GM18526 (cell line): ENCODE results near the gene AQP2.

Experiments
- POLR2A ChIP-seq: IDR thresholded peaks from 3 replicates; pipeline ENCODE4 v1.6.1; 2011; ENCODE audit not compliant: insufficient read length; ENCODE audit errors: extremely low read depth

AQP2 gene

GRCh38 chr12:49955899-49956662, 5.5 kb downstream of the AQP2 start:
- no peak for TF ChIP-seq POLR2A

- no peak for TF ChIP-seq POLR2A
Observed at GRCh38 chr12:49956663-49957569, 6.4 kb downstream of the AQP2 start.

GRCh38 chr12:49957570-49957967, 7.0 kb downstream of the AQP2 start:
- TF ChIP-seq POLR2A, result no peak

GRCh38 chr12:49959685-49960473, 9.3 kb downstream of the AQP2 start:
- no peak for TF ChIP-seq POLR2A

- TF ChIP-seq POLR2A, result no peak
Observed at GRCh38 chr12:49960474-49961110, 10.1 kb downstream of the AQP2 start.

- TF ChIP-seq POLR2A, result no peak
Observed at GRCh38 chr12:49961111-49961922, 10.8 kb downstream of the AQP2 start, which contains the start of gene AQP5. AQP5 (plus strand) TSS chr12:49961872; CDS start chr12:49962018, 146 bp downstream.

DNA sequence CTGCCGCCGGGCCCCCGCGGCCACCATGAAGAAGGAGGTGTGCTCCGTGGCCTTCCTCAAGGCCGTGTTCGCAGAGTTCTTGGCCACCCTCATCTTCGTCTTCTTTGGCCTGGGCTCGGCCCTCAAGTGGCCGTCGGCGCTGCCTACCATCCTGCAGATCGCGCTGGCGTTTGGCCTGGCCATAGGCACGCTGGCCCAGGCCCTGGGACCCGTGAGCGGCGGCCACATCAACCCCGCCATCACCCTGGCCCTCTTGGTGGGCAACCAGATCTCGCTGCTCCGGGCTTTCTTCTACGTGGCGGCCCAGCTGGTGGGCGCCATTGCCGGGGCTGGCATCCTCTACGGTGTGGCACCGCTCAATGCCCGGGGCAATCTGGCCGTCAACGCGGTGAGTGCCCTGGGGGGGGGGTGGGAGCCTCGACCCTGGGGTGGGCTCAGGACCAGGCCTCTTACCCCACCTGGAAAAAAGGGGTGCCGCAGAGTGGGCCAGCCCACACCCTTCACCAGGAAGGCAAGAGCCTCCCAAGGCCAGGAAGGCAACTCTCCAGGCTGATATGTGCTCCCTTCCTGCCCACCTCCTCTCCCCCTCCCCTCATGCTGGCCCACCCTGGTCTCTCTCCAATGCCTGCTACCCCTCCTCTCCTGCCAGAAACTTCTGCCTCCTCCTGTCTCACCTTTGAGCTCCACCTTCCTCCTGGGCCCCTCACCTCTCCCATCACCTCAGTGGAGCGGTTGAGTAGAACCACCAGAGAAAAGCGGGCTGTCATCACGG, 11.6 kb downstream of the AQP2 start:
- no peak for TF ChIP-seq POLR2A

DNA sequence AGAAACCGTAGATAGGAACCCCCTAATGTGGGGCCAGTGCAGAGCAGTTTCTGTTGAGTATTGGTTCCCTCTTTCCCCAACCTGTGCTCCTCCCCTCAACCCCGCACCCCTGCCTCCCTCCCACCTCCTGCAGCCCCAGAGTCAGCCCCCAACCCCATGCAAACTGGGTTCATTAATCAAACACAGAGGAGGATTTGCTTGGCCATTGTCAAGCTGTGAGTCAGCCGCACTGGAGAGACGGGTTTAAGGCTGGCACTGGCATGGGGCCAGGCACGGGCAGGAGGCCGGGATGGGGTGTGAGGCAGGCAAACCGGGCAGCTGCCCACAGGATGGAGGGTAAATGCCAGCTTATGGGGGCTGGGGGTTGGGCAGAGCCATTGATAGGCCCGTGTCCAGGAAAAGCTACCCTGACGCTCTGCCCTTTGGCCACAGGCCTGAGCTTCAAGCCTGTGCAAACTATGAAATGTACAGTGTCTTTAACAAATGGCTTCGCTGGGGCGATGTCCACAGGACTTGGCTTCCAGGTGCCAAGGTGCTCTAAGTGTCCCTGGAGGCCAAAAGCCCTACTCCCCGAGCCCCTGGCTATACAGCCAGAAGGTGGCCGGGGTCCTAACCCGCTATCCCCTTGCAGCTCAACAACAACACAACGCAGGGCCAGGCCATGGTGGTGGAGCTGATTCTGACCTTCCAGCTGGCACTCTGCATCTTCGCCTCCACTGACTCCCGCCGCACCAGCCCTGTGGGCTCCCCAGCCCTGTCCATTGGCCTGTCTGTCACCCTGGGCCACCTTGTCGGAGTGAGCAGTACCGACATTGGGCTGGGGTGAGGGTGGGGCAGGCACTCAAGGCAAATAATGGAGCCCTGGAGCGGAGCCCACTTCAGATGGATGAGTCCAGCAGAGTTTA, 12.6 kb downstream of the AQP2 start:
- no peak for TF ChIP-seq POLR2A

DNA sequence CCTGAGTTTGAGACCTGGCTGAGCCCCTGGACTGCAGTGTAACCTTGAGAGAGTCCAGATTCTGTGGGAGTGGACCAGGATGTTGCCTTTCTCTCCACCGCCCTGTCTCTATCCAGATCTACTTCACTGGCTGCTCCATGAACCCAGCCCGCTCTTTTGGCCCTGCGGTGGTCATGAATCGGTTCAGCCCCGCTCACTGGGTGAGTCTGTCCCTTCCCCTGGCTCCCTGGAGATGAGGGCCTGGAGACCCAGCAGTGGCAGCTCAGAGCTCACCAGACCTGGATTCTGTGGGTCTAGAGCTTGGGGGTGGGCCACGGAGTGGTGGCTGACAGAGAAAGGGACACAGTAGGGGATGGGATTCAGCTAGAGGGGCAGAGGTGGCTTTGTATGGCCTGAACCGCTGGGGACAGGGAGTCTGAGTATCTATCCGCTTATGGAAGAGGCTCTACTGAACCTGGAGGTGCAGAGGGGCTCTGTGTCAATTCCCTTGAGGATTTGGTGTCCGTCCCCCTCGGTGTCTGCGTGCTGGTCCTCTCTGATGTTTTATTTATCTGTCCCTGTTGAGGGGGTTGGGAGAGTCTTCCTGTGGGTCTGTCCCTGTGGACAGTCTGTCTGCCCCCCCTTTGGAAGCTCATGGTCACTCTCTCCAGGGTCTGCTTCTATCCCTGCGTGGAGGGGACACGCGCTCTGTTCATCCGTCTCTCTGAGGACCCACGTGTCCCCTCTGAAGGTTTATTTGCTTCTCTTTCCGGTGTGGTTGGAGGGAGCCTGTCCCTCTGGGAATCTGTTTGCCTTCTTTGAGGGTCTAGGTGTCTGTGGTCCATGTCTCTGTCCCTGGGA, 13.7 kb downstream of the AQP2 start:
- TF ChIP-seq POLR2A, result no peak

DNA sequence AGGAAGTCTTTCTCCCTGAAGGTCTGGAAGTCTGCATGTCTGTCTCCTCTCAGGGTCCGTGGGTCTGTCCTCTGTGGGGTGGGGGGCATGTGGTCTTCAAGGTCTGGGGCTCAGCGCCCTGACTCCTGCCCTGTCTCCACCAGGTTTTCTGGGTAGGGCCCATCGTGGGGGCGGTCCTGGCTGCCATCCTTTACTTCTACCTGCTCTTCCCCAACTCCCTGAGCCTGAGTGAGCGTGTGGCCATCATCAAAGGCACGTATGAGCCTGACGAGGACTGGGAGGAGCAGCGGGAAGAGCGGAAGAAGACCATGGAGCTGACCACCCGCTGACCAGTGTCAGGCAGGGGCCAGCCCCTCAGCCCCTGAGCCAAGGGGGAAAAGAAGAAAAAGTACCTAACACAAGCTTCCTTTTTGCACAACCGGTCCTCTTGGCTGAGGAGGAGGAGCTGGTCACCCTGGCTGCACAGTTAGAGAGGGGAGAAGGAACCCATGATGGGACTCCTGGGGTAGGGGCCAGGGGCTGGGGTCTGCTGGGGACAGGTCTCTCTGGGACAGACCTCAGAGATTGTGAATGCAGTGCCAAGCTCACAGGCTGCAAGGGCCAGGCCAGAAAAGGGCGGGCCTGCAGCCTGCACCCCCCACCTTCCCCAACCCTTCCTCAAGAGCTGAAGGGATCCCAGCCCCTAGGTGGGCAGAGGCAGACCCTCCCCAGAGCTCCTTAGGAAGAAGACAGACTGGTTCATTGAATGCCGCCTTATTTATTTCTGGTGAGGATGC, 14.5 kb downstream of the AQP2 start:
- no peak for TF ChIP-seq POLR2A

GRCh38 chr12:49965836-49966235, 15.3 kb downstream of the AQP2 start:
- no peak for TF ChIP-seq POLR2A
